ENCODE results near the gene ALDH5A1.

DNA sequence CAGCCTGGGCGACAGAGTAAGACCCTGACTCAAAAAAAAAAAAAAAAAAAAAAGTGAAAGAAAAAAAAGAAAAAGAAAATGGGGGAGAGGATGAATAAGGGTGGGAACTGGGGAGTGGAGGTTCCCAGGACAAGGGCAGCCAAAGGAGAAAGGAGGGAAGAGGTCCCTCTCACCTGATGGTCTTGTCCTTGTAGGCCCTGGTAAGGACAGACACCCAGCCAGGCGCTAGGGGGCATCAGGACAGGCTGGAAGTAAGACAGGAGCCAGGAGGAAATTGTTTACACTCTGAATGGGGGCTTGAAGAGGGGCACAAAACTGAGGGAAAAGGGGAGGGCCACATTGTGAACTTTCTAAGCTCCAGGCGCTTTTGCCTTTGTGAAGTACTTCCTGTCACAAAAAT, 2.3 kb upstream of the ALDH5A1 start:
- TF ChIP-seq POLR2A (IDR thresholded peaks at IDR 0.05; ENCODE audit: low read depth, low read length) (no peak), POLR2AphosphoS5 (IDR thresholded peaks at IDR 0.05; ENCODE audit: low read depth, low read length) (no peak), TAF1 (IDR thresholded peaks at IDR 0.05; ENCODE audit: borderline replicate concordance, low read depth, low read length) (no peak)

Data from GM12892 (cell line).